ENCODE results near the gene TNFSF8. TPM values are rescaled to one million over a fixed set of nuclear protein-coding genes. Genes with fewer than 3 reads are reported as not detected.
A peak's percentile ranks its signal among the peaks of the same experiment; 100 is the strongest.

TNFSF8 gene, protein sequence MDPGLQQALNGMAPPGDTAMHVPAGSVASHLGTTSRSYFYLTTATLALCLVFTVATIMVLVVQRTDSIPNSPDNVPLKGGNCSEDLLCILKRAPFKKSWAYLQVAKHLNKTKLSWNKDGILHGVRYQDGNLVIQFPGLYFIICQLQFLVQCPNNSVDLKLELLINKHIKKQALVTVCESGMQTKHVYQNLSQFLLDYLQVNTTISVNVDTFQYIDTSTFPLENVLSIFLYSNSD
- total RNA-seq = 10 to 100 TPM; 76.2 to 88.8 TPM

DNA sequence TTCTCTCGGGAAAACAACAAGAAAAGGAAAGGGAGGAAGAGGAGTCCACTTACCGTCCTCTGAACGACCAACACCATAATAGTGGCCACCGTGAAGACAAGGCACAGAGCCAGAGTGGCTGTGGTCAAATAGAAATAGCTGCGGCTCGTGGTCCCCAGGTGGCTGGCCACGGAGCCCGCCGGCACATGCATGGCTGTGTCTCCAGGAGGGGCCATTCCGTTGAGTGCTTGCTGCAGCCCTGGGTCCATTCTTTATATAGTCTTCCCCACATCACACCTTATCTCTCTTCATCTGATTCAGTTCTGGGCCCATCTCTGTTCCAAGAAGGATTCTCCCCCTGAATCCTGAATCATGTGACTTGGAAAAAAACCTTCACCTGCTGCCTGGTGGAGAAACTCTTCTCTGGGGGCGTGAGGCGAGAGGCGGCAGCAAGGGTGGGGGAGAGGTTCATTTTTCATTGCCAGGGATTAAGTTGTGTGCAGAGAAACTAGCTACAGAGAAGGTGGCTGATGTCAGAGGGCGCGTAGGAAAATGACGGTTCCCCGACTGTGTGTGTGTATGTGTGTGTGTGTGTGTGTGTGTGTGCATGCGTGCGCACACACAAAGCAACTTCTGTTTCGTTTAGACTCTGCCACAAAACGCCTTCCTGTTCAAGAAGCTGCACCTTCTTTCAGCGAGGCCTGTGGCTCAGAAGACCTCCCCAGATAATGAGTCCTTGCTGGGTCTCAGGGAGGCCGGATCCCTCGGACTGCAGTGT lies at the start of gene TNFSF8:
TSS of gene TNFSF8 (minus strand) at position 536 of the 757 bp plus-strand sequence. CDS start at position 248, 288 bp downstream.
- H3K9me3 Mint-ChIP-seq = peaks cover 2% of the 10 kb centered on the region
- H3K27me3 Mint-ChIP-seq = no peaks in the 10 kb centered on the region
- peak within 1 kb of the TSS; percentile 99 for H3K27ac Mint-ChIP-seq
- CTCF ChIA-PET = interaction anchor here (0.9 to 2.1 kb wide), 6 partner anchors 9 to 30 kb away, joined by 3 to 9 read pairs (median 4); no protein-coding TSS in a partner anchor
- DNase-seq = peak; percentile 87
- peaks cover 49% of the 10 kb centered on the region for H3K36me3 Mint-ChIP-seq (ENCODE audit: low read depth)
- H3K4me3 Mint-ChIP-seq = peak within 1 kb of the TSS; percentile 96
- POLR2A ChIA-PET = interaction anchor here (0.6 to 1.6 kb wide), 6 partner anchors 31 to 241 kb away, joined by 3 to 9 read pairs (median 4); no protein-coding TSS in a partner anchor
- H3K4me1 Mint-ChIP-seq = peaks cover 45% of the 10 kb centered on the region

DNA sequence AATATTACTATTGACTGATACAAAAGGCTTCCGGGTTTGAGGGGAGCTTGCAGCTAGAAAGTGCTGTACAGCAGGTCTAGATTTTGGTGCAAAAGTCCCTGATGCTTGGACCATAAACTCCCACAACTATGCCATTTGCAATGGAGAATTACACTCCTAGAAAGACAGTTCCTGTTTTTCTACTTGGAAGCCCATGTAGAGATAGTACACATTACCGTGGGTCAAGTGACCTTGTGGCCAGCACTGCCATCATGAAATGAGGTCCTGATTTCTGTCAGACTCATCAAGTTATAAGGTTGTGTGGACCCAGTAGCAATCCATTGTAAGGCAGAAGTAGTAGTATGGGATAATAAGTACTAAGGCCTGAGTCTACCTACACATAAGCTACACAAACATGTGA lies 42.8 kb upstream of the TNFSF8 start:
- Mint-ChIP-seq H3K9me3 (peaks cover 16% of the 10 kb centered on the region), H3K4me3 (no peak overlapping the region), H3K4me1 (peaks cover 16% of the 10 kb centered on the region), H3K27ac (no peak overlapping the region), H3K27me3 (no peaks in the 10 kb centered on the region), H3K36me3 (ENCODE audit: low read depth) (peaks cover 7% of the 10 kb centered on the region)
- ChIA-PET CTCF (no interaction called here), POLR2A (no interaction called here)
- DNase-seq = no peak

DNA sequence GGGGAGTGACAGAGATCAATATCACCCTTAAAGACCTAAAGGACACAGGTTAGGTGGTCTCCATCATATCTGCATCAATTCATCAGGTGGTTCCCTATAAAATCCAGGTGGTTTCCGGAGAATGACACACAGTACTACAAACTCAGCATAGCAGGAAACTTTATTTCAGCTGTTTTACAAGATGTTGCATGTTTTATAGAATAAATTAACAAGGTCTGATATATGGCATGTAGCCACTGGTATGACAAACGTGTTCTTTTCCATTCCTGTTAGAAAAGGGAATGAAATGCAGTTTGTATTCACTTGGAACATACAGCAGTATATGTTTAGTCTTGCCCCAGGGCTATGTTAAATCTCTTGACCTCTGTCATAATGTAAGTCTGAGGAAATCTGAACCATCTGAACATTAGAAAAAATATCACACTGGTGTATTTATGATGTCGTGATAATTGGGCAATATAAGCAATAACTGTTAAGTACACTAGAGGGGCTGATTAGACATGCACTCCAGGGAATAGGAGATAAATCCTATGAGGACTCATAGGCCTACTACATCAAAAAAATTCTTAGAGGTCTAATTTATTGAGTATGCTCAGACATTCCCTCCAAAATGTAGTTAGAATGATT lies 42.2 kb upstream of the TNFSF8 start:
- Mint-ChIP-seq H3K4me1 (peaks cover 22% of the 10 kb centered on the region), H3K27ac (no peak overlapping the region), H3K9me3 (peaks cover 16% of the 10 kb centered on the region), H3K36me3 (ENCODE audit: low read depth) (peaks cover 7% of the 10 kb centered on the region), H3K4me3 (no peak overlapping the region), H3K27me3 (no peaks in the 10 kb centered on the region)
- ChIA-PET CTCF (interaction anchor here (1.6 to 2.2 kb wide), 2 partner anchors 13 to 17 kb away, joined by 3 to 10 read pairs; no protein-coding TSS in a partner anchor), POLR2A (no interaction called here)
- DNase-seq = no peak

DNA sequence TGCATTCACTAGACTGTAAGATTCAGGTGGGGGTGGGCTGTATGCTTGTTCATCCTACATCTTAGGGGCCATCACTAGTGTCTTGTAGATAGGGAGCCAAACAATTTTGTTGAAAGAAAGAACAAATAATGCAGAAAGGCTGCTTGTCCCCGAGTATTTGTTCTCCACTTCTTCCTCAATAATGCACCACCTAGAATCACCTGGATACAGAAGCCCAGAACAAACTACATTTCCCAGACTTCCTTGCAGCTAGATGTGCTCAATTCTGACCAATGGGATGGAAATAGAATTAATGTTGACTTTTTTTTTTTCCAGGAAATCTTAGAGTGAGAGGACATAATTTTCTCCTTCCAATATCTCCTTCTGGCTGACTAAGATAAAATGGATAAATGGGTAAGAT lies 38.9 kb upstream of the TNFSF8 start:
- H3K36me3 Mint-ChIP-seq (ENCODE audit: low read depth) = peaks cover 11% of the 10 kb centered on the region
- ChIA-PET CTCF (interaction anchor here (0.7 to 1.8 kb wide), 4 partner anchors 28 to 196 kb away, joined by 3 to 5 read pairs (median 3); no protein-coding TSS in a partner anchor), POLR2A (no interaction called here)
- no peak overlapping the region for H3K27ac Mint-ChIP-seq
- peaks cover 18% of the 10 kb centered on the region for H3K9me3 Mint-ChIP-seq
- H3K4me1 Mint-ChIP-seq = peaks cover 26% of the 10 kb centered on the region
- DNase-seq = no peak
- no peak overlapping the region for H3K4me3 Mint-ChIP-seq
- H3K27me3 Mint-ChIP-seq = no peaks in the 10 kb centered on the region

DNA sequence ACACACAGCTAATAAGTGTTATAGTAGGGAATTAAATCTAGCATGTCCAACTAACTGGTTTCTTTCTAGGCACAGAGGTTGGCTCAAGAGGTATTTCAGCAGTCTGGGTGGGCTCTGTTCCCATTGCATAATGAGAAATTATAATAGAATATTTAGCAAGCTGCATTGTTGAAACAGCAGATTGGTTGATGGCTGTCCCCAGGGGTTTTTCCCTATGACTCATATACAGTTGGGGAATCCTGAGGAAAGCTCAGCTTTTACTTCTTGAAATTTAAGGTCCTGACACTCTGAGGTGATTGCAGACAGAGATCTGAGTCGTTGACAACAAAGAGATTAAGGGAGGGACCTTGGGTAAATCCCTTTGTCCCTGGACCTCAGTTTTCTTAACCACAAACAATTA lies 38.3 kb upstream of the TNFSF8 start:
- no peak overlapping the region for H3K4me3 Mint-ChIP-seq
- no peak for DNase-seq
- no peak overlapping the region for H3K27ac Mint-ChIP-seq
- H3K9me3 Mint-ChIP-seq = peaks cover 16% of the 10 kb centered on the region
- H3K36me3 Mint-ChIP-seq (ENCODE audit: low read depth) = peaks cover 13% of the 10 kb centered on the region
- H3K27me3 Mint-ChIP-seq = no peaks in the 10 kb centered on the region
- peaks cover 26% of the 10 kb centered on the region for H3K4me1 Mint-ChIP-seq
- ChIA-PET CTCF (interaction anchor here (1.2 to 1.8 kb wide), 3 partner anchors 27 to 196 kb away, joined by 3 to 5 read pairs (median 3); no protein-coding TSS in a partner anchor), POLR2A (no interaction called here)

DNA sequence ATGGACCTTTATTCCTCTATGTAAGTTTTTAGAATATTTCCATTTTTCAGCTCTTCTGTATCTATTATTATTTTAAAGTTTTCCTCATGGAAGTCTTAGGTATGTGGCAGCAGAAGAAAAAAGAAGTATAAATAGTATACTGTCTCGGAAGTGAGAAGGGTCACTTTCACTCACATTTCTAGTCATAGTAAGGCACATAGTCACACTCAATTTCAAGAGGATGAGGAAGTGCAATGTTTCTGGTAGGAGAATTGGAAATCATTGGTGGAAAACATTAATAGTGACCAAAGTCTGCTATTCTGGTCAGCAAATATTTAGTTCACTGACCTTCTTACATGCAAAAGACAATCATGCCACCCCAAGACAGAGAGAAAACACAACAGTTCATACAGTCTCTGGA lies 35.2 kb upstream of the TNFSF8 start:
- Mint-ChIP-seq H3K9me3 (peaks cover 41% of the 10 kb centered on the region), H3K4me3 (no peak overlapping the region), H3K4me1 (peaks cover 27% of the 10 kb centered on the region), H3K36me3 (ENCODE audit: low read depth) (peaks cover 36% of the 10 kb centered on the region), H3K27ac (no peak overlapping the region), H3K27me3 (peaks cover under 1% of the 10 kb centered on the region)
- no peak for DNase-seq
- ChIA-PET CTCF (no interaction called here), POLR2A (no interaction called here)

DNA sequence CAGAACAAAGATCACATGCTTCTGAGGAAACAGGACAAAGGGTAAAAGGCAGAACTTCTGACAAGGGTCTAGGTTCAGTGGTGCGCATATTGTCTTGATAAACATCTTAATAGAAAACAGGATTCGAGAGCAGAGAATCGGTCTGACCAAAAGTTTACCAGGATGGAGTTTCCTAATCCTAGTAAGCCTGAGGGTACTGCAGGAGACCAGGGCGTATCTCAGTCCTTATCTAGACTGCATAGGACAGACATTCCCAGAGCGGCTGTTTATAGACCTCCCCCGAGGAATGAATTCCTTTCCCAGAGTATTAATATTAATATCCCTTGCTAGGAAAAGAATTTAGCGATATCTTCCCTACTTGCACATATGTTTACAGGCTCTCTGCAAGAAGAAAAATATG lies 32.4 kb upstream of the TNFSF8 start:
- H3K9me3 Mint-ChIP-seq = peaks cover 47% of the 10 kb centered on the region
- DNase-seq = no peak
- ChIA-PET POLR2A (no interaction called here), CTCF (interaction anchor here (1.2 kb wide), 1 partner anchor 9 kb away, joined by 3 read pairs; no protein-coding TSS in a partner anchor)
- H3K36me3 Mint-ChIP-seq (ENCODE audit: low read depth) = peaks cover 51% of the 10 kb centered on the region
- H3K27ac Mint-ChIP-seq = no peak overlapping the region
- H3K27me3 Mint-ChIP-seq = peaks cover 2% of the 10 kb centered on the region
- H3K4me1 Mint-ChIP-seq = peaks cover 34% of the 10 kb centered on the region
- no peak overlapping the region for H3K4me3 Mint-ChIP-seq

DNA sequence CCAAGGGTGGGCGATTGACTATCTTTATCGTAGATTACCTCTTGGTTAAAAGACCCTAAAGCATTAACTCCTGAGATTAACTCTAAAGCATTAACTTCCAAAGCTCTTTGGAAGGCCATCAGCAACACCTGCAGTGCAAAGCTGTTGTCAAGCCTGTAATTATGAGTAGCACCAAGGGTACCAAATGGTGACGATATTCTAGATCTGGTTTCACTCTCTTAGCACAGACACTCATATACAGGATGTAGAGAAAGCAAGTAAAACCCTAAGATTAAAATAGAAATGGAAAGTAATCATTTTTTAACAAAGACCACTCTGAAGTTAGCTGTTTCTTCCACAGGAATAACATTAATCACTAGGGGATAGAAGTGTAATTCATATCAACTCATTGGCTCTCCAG lies 29.9 kb upstream of the TNFSF8 start:
- Mint-ChIP-seq H3K36me3 (ENCODE audit: low read depth) (peaks cover 57% of the 10 kb centered on the region), H3K4me1 (peaks cover 46% of the 10 kb centered on the region), H3K9me3 (peaks cover 43% of the 10 kb centered on the region), H3K4me3 (no peak overlapping the region), H3K27ac (no peak overlapping the region), H3K27me3 (peaks cover 2% of the 10 kb centered on the region)
- ChIA-PET CTCF (interaction anchor here (0.9 to 2.1 kb wide), 5 partner anchors 12 to 279 kb away, joined by 3 to 9 read pairs (median 3); no protein-coding TSS in a partner anchor), POLR2A (interaction anchor here (1.1 kb wide), 1 partner anchor 32 kb away, joined by 3 read pairs; no protein-coding TSS in a partner anchor)
- no peak for DNase-seq

DNA sequence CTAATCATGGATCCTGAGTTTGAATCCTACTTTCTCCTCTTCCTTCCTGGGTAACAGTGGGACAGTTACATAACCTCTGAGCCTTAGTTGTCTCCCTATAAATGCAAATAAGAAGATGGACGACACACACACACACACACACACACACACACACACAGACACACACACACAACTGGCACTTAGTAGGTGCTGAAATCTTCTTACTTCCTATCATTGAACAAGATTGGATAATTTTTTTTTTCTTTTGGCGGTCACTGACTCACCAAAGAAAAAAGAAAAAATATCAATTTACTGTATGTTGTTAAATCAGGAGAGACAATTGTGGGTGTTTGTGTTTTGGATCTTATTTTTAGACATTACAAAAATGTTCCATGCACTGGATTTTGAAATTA lies 28.4 kb upstream of the TNFSF8 start:
- Mint-ChIP-seq H3K36me3 (ENCODE audit: low read depth) (peaks cover 57% of the 10 kb centered on the region), H3K4me3 (no peak overlapping the region)
- CTCF ChIA-PET = interaction anchor here (0.9 to 1.3 kb wide), 2 partner anchors 33 to 278 kb away, joined by 3 read pairs; no protein-coding TSS in a partner anchor

DNA sequence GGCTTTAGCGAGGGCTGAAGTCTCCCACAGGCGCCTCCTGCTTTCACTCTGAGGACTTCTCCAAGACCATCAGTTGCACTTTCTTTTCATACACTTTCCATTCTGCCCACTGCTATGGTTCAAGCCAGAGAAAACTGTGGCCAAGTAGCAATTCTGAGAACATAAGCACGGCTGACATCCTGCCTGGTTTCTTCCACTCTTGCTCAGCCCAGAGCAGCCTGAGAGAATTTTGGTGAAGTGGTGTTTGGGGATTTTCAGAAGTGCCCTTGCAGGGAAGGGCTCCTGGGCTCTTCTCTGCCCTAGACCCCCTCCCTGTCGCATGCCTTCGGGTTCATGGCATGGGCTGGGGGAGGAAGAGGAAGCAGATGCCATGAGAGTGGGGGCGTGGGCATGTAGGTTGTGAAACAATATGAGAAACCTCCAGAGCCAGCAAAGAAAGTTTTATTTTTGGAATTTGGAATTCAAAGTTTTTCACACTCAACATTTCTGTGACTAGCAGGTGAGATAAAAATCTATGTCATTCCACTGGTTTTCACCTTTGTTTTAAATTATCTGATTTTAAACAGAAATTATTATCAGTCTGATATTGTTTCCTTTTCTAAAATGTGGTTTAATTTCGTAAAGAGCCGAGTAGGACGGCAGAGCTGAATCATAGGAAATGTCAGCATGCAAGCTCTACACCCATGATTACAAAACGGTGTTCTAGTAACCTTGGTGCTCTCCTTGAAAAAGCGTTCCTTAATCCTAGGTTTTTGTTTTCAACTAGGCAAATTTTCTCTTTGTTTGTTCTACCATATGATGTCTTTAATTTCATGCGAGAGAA lies 27.8 kb upstream of the TNFSF8 start:
- Mint-ChIP-seq H3K4me1 (peaks cover 52% of the 10 kb centered on the region), H3K27me3 (peaks cover 2% of the 10 kb centered on the region), H3K4me3 (peak overlapping the region; percentile 66), H3K36me3 (ENCODE audit: low read depth) (peaks cover 53% of the 10 kb centered on the region), H3K9me3 (peaks cover 40% of the 10 kb centered on the region), H3K27ac (peak overlapping the region; percentile 94)
- POLR2A ChIA-PET = no interaction called here
- CTCF ChIA-PET = interaction anchor here (0.9 to 1.4 kb wide), 2 partner anchors 27 to 33 kb away, joined by 3 read pairs; no protein-coding TSS in a partner anchor
- DNase-seq = peak; percentile 44

More for the DNA sequence above, 28.4 kb upstream of the TNFSF8 start:
- Mint-ChIP-seq H3K27me3 (peaks cover 2% of the 10 kb centered on the region), H3K9me3 (peaks cover 42% of the 10 kb centered on the region), H3K27ac (peak overlapping the region; percentile 94), H3K4me1 (peaks cover 51% of the 10 kb centered on the region)
- POLR2A ChIA-PET = no interaction called here
- DNase-seq = no peak

DNA sequence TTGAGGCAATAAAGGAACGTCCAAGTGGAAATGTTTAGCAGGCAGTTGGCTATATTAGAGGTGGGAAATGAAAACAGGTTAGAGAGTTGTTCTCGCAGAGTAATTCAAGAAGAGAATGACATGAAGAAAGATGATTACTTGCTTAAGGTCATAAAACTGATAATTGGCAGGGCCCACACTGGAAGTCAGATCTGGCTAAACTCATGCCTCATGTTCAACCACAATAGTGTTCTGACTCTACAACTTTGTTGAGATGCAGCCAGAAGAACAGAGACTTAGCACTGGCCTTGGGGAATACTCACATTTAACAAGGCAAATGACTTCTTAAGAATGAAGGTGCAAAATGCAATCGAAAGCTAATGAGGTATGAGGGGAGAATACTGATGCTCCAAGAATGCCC lies 27.2 kb upstream of the TNFSF8 start:
- ChIA-PET CTCF (interaction anchor here (1.4 kb wide), 1 partner anchor 26 kb away, joined by 3 read pairs; no protein-coding TSS in a partner anchor), POLR2A (no interaction called here)
- Mint-ChIP-seq H3K27ac (peak overlapping the region; percentile 94), H3K36me3 (ENCODE audit: low read depth) (peaks cover 47% of the 10 kb centered on the region), H3K4me1 (peaks cover 52% of the 10 kb centered on the region), H3K9me3 (peaks cover 34% of the 10 kb centered on the region), H3K27me3 (peaks cover 2% of the 10 kb centered on the region), H3K4me3 (peak overlapping the region; percentile 33)
- DNase-seq = no peak

All from activated CD4-positive, alpha-beta T cell treated with anti-CD3 and anti-CD28 coated beads, Interleukin-2, amount 10 ng/mL, durations not matched to agents 7 days and 5 days (primary cell).